DOHH2 (cell line): ENCODE data around the gene KCTD13.

ENCODE experiments used
- CTCF ChIP-seq: fragments of 200-600 bp; sonication (generic); IDR thresholded peaks from one replicate; pipeline ENCODE4 v1.5.1; 2014; ENCODE audit warnings: antibody characterized with exemption, mild to moderate bottlenecking, low read depth, low read length; ENCODE audit not compliant: poor library complexity, severe bottlenecking
- EZH2phosphoT487 ChIP-seq: fragments of 200-600 bp; sonication (generic); IDR thresholded peaks from 2 replicates; pipeline ENCODE4 v1.6.1; 2017; ENCODE audit warnings: borderline replicate concordance, mild to moderate bottlenecking, antibody characterized with exemption, low read length, moderate library complexity, mixed read lengths

GRCh38 chr16:29862383-29862883 is 63.6 kb downstream of the KCTD13 start:
- TF ChIP-seq CTCF (peak; percentile 10), EZH2phosphoT487 (no peak)
